ENCODE results near the gene CHTOP.
"Not testable (repeated sequence)": the region's sequence is repeated elsewhere in the genome, so short reads cannot be mapped to it uniquely, and the experiment has no call there.

The CHTOP gene

GRCh38 chr1:153633754-153634665 is at the start of gene CHTOP:
TSS of gene CHTOP (plus strand) at chr1:153634066. CDS start at chr1:153636589, 2,523 bp downstream.
- DNase-seq (ENCODE audit: low spot score): peak; percentile 99

DNA sequence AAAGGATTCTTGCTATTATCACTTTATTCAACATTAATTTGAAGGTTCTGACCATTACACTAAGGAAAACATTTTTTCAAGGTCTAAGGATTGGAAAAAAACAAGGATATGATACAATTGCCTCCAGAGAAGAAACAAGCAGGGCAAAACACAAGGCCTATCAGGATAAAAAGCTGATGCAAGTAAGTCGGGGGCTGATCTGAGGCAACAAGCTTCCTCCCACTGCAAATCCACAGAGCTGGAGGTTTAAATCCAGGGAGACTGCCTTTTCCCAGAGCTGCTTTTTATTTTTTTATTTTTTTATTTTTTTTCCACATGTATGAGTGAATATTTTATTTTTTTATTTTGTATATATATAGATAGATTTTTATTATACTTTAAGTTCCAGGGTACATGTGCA is 48.9 kb upstream of the CHTOP start:
- DNase-seq (ENCODE audit: low spot score): no peak

- DNase-seq (ENCODE audit: low spot score): no peak
Measured at GRCh38 chr1:153586347-153586746, 47.5 kb upstream of the CHTOP start.

DNA sequence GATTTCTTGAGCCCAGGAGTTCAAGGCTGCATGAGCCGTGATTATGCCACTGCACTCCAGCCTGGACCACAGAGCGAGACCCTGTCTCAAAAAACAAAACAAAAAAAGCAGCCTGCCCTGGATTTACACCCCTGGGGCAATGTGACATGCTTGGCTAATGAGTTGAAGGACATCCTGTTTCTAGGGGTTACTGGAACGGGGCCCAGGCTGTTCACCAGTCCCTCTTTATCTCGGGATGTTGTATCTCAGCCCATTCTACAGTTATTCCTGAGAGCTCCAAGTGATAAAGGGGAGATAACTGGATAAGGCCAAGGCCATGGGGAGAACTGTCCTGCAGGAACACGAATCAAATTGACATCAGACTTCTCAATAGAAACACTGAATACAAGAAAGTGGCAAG is 46.6 kb upstream of the CHTOP start:
- no peak for DNase-seq (ENCODE audit: low spot score)

- DNase-seq (ENCODE audit: low spot score): not testable (repeated sequence)
Measured at GRCh38 chr1:153588033-153588432, 45.8 kb upstream of the CHTOP start.

- DNase-seq (ENCODE audit: low spot score): no peak
Measured at GRCh38 chr1:153588482-153588881, 45.4 kb upstream of the CHTOP start.

GRCh38 chr1:153592748-153593147 is 41.1 kb upstream of the CHTOP start:
- no peak for DNase-seq (ENCODE audit: low spot score)

DNA sequence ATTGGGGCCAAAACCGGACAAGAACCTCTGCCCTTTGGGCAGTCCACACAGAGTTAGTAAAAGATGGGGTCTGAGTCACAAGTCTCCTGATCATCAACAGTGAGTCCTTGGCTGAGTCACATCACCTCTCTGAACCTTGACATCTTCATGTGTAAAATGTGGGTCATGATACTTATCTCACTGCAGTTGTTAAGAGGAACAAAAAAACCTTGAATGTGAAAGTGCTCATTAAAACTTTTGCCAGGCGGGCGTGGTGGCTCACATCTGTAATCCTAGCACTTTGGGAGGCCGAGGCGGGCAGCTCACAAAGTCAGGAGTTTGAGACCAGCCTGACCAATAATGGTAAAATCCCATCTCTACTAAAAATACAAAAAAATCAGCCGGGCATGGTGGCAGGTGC is 36.7 kb upstream of the CHTOP start:
- no peak for DNase-seq (ENCODE audit: low spot score)

DNA sequence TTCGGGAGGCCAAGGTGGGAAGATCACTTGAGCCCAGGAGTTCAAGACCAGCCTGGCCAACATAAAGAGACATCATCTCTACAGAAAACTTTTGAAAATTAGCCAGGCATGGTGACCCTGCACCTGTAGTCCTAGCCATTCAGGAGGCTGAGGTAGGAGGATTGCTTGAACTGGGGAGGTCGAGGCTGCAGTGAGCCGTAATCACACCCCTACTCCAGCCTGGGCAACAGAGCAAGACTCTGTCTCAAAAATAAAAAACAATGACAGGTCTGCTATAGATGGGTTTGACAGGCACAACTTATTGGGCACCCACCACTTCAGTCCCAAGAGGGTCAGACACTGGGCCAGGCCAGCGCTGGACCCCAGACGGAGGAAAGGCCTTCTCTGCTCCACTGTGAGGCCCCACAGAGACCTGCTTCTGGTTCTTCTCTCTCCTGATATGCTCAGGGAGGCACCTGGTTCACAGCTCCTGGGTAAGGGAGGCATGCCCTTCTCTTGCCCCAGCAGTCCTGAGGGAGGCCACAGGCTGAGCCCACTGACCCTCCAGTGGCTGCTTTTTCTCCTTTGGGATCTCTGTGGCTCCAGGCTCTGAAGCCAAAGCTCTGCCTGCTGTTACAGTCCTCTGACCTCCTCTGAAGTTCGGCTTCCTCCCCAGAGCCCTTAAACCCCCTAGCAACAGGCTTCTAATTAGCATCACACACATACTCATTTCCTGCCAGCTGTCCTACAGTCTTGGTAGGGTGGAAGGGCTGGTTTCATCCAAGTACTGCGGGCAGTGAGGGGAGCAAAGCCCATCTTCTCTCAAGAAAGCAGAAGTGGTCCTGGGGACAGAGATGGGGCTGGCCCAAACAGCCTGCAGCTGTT is 35.3 kb upstream of the CHTOP start:
- no peak for DNase-seq (ENCODE audit: low spot score)

DNA sequence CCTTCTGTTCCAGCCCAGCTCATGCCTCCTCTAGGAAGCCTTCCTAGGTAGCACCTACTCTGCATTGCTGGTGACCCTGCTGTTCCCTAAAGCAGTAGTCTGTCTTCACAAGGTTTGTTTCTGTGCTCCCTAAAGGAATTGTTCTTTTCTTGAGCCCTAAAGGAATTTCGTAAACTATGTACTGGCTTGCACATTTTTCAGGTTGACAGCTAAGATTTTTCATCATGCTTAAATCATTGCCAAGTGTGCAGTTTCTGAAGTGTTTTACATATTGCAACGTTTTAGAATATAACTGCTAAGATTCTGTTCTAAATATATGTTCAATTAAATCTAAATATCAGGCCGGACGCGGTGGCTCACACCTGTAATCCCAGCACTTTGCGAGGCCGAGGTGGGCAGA is 34.0 kb upstream of the CHTOP start:
- no peak for DNase-seq (ENCODE audit: low spot score)

DNA sequence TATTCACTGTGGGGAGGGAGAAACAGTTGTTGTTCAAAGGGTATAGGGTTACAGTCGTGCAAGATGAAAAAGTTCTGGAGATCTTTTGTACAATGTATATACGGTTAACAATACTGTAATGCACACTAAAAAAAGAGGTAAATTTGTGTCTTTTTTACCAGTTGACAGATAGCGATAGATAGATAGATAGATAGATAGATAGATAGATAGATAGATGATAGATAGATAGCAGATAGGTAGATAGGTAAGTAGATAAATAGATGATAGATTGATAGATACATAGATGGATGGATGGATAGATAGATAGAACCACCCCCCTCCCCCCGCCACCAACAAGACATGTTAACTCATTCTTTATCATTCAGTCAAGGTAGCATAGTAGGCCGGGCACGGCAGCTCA is 31.1 kb upstream of the CHTOP start:
- no peak for DNase-seq (ENCODE audit: low spot score)

GRCh38 chr1:153606194-153606593 is 27.7 kb upstream of the CHTOP start:
- no peak for DNase-seq (ENCODE audit: low spot score)

- DNase-seq (ENCODE audit: low spot score): no peak
Measured at GRCh38 chr1:153607381-153607780, 26.5 kb upstream of the CHTOP start.

GRCh38 chr1:153608089-153608682 is 25.7 kb upstream of the CHTOP start:
- no peak for DNase-seq (ENCODE audit: low spot score)

- DNase-seq (ENCODE audit: low spot score): no peak
Measured at GRCh38 chr1:153608742-153609584, 24.9 kb upstream of the CHTOP start.

GRCh38 chr1:153609585-153609907 is 24.3 kb upstream of the CHTOP start:
- DNase-seq (ENCODE audit: low spot score): no peak

DNA sequence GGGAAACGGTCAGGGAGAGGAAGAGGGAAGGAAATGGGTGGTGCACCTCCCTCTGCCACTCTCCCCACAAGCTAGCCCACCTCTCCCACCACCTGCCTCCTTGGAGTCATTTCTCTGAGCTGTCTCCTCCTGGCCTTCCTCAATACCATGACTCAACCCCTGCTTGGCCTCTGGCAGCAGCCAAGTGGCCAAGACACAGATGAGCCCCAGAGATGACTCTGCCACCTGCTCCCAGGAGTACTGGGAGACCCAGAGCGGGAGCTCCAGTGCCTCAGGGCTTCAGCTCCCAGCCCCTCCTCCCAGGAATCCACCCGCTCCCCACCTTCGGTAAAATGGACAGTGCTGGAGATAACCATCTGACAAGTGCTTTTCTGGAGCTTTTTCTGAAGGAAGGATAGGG is 23.5 kb upstream of the CHTOP start:
- DNase-seq (ENCODE audit: low spot score): no peak

- no peak for DNase-seq (ENCODE audit: low spot score)
Measured at GRCh38 chr1:153610811-153611301, 23.0 kb upstream of the CHTOP start.

GRCh38 chr1:153611356-153611755 is 22.5 kb upstream of the CHTOP start:
- no peak for DNase-seq (ENCODE audit: low spot score)

DNA sequence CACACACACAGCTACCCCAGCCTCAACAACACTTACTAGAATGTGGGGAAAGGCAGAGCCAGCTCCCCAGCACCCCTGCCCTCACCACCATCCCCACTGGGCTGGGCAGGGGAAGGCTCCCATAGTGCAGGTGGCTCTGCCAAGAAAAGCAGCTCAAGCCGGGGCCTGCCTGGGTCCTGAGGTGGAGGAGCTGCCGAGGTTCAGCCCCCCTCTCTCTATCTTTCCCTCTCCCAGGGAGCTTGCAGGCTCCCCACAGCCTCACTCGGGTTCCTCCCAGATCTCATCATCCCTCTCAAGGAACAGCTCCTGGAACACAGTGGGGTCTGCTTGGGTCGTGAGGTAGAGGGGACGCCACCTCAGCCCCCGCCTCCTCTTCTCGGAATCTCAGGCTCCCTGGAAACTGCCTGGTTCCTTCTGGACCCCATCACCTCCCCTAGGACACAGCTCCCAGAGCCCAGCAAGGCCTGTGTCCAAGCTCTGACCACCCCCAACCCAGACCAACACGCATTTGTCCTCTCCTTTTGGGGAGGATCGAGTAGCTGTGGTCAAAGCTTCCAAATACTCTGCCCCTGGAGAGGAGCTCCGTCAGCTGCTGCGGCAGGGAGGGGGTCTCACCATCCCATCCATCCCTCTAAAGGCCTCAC is 21.6 kb upstream of the CHTOP start:
- DNase-seq (ENCODE audit: low spot score): no peak

DNA sequence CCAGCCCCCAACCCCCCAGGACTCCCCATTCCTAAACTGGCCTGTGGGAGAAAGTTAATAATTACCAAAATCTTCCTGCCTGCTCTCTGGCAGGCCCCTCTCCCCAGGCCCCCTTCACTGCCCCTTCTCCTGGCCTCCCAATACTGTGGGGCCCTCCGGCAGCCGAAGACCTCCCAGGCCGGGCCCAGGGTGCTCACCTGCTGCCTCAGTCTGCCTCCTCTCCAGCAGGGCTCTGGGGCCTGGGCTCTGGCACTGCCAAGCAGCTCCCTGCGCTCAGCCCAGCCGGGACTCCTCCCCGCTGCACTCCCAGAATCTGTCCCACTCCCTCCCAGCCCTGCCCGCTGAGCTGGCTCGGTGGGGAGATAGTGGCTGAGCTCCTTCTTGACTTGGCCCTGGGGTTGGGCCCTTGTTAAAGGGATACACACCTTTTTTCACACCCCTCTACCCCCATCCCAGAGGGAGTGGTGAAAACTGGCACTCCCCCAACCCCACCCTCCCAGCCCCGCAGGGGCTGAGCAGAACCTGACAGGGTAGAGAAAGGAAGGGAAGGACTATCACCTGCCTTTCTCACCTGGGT is 21.0 kb upstream of the CHTOP start, which contains the start of gene S100A16:
S100A16 (minus strand) TSS at position 383 of the 577 bp plus-strand sequence. CDS start 4,986 bp downstream, outside the sequence.
- no peak for DNase-seq (ENCODE audit: low spot score)
